Stimulated activated CD8-positive, alpha-beta memory T cell treated with anti-CD3 and anti-CD28 coated beads, Interleukin-7, amount 100 ng/mL, for 24 hours (primary cell): ENCODE data around the gene DDX24.
"Not testable (repeated sequence)": the region's sequence is repeated elsewhere in the genome, so short reads cannot be mapped to it uniquely, and the experiment has no call there.

Experiments
- DNase-seq: peaks from one replicate; pipeline ENCODE4 v3.0.0-alpha.2; 2020; ENCODE audit warnings: low read depth

DDX24 gene

DNA sequence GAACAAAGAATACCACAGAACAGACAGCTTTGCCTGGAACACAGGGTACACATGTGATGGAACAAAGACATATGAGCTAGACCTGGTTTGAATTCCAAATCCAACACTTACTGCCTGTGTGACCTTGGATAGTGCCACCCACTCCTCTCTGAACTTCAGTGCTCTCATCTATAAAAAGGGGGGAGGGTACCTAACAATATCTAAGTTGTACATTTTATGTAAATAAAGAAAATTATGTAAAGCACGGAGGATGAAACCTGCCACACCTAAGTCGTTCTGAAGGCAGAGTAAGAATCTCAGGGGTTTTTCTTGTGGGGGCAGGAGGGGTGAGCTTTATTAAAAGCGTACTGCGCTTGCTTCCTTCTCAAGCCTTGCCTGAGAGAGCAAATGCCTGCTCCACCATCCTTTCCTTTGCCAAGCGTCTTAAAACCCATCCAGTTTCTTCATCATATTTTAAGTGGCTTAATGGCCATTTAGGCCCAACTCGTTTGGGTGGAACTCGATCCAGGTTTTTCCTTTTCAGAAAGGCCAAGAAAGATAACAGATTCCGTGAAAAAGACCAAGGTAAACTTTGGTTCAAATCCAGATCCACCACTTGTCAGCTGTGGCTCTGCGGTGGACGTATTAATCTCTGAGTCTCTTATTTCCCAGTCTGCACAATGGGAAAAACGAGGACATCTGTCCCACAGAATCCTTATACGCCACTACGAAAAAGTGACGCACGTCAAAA is 946 bp downstream of the DDX24 start:
- no peak for DNase-seq

- DNase-seq, result no peak
Measured at GRCh38 chr14:94077823-94078222, 3.2 kb downstream of the DDX24 start.

GRCh38 chr14:94077111-94077821 is 3.7 kb downstream of the DDX24 start:
- DNase-seq, result no peak

DNA sequence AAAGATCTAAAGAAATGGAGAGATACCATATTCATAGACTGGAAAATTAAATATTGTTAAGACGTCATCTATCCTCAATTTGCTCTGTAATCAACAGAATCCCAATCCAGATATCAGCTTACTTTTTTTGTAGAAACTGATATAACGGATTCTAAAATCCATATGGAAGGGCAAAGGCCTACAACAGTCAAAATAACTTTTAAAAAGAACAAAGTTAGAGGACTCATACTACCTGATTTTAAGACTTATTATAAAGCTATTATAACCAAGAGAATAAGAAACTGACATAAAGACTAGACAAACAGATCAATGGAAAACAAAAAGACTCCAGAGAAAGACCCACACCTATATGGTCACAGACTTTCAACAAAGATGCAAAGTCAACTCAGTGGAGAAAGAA is 6.0 kb downstream of the DDX24 start:
- DNase-seq, result no peak

GRCh38 chr14:94074534-94074933 is 6.5 kb downstream of the DDX24 start:
- DNase-seq, result no peak

GRCh38 chr14:94072076-94072475 is 8.9 kb downstream of the DDX24 start:
- DNase-seq, result not testable (repeated sequence)

DNA sequence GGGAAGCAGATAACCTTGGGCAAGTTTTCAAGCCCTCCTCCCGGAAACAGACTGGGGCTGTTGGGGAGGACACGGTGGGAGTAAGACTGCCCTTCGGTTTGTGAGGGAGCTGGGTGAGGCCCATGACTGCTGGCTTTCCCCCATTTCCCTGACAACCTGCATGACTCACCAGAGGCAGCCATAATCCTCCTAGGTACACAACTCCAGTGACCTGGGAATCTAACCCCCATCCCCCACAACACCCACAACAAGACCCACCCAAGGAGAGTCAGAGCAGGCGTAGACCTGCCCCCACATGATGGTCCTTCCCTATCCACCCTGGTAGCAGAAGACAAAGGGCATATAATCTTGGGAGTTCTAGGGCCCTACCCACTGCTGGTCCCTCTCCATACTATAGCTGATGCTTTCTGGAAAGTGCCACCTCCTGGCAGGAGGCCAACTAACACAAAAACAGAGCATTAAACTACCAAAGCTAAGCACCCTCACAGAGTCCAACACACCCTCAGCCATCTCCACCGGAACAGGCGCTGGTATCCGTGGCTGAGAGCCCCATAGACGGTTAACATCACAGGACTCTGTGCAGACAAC is 14.8 kb downstream of the DDX24 start:
- DNase-seq, result no peak

GRCh38 chr14:94062344-94062940 is 18.6 kb downstream of the DDX24 start:
- DNase-seq, result no peak

DNA sequence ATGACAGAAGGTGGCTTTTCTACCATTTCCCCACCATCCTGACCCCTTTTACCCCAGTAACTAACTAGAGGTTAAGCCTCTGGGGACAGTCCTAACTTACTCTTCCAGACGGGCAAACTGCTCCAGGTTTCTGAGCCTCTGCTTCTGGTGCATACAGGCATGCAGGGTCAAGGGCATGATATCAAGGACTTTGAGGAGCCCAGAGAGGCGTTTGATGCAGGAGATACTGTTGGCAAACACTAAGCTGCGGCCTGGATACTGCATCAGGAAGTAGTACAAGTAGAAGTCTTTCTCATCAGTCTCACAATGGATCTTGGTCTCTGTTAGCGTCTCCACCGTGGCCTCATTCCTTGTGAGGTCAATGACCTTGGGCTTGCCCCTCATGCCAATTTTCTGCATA is 21.0 kb downstream of the DDX24 start:
- no peak for DNase-seq

GRCh38 chr14:94058674-94059138 is 22.3 kb downstream of the DDX24 start:
- no peak for DNase-seq

- DNase-seq, result no peak
Measured at GRCh38 chr14:94058128-94058673, 22.8 kb downstream of the DDX24 start.

DNA sequence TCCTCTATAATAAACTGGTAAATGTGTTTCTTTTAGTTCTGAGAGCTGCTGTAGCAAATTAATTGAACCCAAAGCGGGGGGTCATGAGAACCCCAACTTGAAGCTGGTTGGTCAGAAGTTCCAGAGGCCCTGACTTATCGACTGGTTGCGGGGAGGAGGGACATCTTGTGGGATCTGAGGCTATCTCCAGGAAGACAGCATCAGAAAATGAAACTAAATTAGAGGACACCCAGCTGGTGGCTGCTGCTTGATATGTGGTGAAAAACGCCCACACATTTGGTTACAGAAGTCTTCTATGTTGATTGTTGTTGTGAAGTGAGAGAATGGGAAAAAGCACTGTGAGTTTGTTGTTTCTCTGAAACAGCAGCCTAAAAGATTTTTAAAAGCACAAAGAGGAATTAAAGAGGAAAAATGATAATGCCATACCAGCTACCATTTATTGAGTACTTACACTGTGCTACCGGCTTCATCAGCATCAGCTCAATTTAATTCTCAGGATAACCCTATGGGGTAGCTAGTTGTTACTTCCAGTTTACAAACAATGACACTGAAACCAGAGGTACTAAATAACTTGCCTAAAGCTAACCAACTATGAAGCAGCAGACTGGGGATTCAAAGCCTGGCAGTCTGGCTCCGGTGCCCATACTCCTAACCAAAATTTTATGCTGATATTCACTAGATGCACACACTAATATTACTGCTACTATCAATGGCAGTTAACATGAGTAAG is 24.3 kb downstream of the DDX24 start:
- no peak for DNase-seq

GRCh38 chr14:94054936-94055335 is 26.1 kb downstream of the DDX24 start:
- no peak for DNase-seq

- DNase-seq, result no peak
Measured at GRCh38 chr14:94054401-94054800, 26.6 kb downstream of the DDX24 start.

GRCh38 chr14:94052662-94053061 is 28.3 kb downstream of the DDX24 start:
- no peak for DNase-seq

DNA sequence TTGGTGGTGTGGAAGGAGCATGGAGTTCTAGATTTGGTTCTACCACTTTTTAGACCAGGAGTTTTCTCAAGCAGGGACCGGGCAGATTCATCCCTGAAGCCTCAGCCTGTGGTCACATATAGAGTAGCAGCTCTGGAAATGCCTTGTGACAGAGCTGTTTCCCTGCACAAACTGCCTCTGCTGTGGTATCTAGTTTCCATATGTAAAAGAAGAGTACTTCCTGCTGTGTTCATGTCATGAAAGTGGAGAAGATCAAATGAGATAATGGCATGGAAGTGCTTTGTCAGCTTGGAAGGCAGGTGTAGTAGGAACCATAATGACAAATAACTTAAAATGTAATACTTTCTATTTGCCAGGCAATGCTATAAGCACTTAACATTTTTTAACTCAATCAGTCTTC is 28.8 kb downstream of the DDX24 start:
- DNase-seq, result no peak

DNA sequence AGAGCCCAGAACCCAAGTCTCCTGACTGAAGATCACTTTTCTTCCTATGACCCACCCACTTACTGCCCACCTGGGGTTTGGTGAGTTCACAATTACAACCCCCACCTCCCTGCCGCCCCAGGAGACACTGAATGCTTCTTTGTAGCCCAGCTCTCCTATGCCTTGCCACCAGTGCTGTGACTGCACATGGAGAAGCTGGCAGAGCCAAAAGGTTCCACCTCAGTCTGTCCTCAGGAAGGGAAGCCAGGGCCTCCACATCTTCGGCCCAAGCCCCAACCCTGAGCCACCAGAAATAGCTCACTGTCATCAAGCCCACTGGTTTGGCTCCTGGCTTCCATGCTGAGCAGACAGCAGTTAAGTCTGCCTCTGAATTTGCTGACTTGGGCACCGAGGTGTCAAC is 29.2 kb downstream of the DDX24 start:
- DNase-seq, result no peak

GRCh38 chr14:94051115-94051514 is 29.9 kb downstream of the DDX24 start:
- no peak for DNase-seq

DNA sequence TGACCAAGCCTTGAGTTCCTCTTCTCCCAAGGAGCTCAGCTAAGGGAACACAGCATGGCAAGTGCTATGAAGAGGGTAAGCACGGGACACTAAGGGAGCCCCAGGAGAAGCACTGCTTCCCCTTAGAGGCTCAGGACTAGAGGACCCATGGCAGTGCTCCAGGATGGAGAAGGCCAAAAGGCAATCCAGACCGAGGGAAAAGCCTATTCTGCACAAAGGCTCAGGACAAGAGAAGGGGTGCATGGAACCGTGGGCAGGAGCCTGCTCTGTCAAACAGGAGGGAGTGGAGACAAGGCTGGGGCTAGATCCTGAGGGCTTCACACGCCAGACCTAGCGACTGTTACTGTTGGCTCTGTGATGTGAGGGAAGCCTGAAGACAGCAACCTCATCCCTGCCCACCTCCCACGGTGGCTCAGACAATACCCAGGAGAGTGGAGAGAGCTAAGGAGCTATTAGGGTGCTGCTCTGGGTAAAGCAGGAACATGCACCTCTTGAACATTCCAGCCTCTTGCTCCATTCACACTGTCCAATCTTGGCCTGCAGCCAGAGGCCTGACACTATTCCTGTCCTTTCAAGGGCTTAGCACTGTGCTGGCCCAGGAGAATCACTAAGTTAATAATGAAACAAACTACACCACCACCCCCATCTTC is 30.6 kb downstream of the DDX24 start:
- DNase-seq, result no peak

GRCh38 chr14:94049625-94050023 is 31.4 kb downstream of the DDX24 start:
- no peak for DNase-seq
